ENCODE results near the gene B4GALNT4.
A peak's percentile ranks its signal among the peaks of the same experiment; 100 is the strongest.
"Not testable (repeated sequence)": the region's sequence is repeated elsewhere in the genome, so short reads cannot be mapped to it uniquely, and the experiment has no call there.

The B4GALNT4 gene

GRCh38 chr11:342328-342727, 27.0 kb upstream of the B4GALNT4 start:
- DNase-seq (no peak), ATAC-seq (replicated peaks) (no peak)
- H3K4me1 Mint-ChIP-seq (ENCODE audit: low read depth in 2 of 2) = peaks cover 4 to 6% of the 10 kb centered on the region in 2 donors
- no peaks in the 10 kb centered on the region for H3K9me3 Mint-ChIP-seq
- peak overlapping the region in 1 of 2 donors; percentile 31 for H3K4me3 Mint-ChIP-seq
- no peaks in the 10 kb centered on the region for H3K27me3 Mint-ChIP-seq
- no peaks in the 10 kb centered on the region for H3K36me3 Mint-ChIP-seq (ENCODE audit: insufficient read depth)
- peak overlapping the region in 1 of 2 donors; percentile 62 for H3K27ac Mint-ChIP-seq

- ATAC-seq (replicated peaks) = no peak
These were observed 24.3 kb upstream of the B4GALNT4 start for GRCh38 chr11:344836-345578.

GRCh38 chr11:346529-346928, 22.8 kb upstream of the B4GALNT4 start:
- peaks cover 20 to 21% of the 10 kb centered on the region in 2 donors for H3K4me1 Mint-ChIP-seq (ENCODE audit: low read depth in 2 of 2)
- H3K27ac Mint-ChIP-seq = no peak overlapping the region
- H3K9me3 Mint-ChIP-seq = no peaks in the 10 kb centered on the region
- H3K27me3 Mint-ChIP-seq = no peaks in the 10 kb centered on the region
- no peaks in the 10 kb centered on the region for H3K36me3 Mint-ChIP-seq (ENCODE audit: insufficient read depth)
- no peak overlapping the region for H3K4me3 Mint-ChIP-seq
- ATAC-seq (replicated peaks) (no peak), DNase-seq (no peak)

More at GRCh38 chr11:344836-345578, 24.3 kb upstream of the B4GALNT4 start:
- no peaks in the 10 kb centered on the region for H3K9me3 Mint-ChIP-seq
- H3K4me3 Mint-ChIP-seq = no peak overlapping the region
- no peak for DNase-seq
- no peak overlapping the region for H3K27ac Mint-ChIP-seq
- no peaks in the 10 kb centered on the region for H3K27me3 Mint-ChIP-seq
- H3K4me1 Mint-ChIP-seq (ENCODE audit: low read depth in 2 of 2) = peaks cover 7 to 9% of the 10 kb centered on the region in 2 donors
- no peaks in the 10 kb centered on the region for H3K36me3 Mint-ChIP-seq (ENCODE audit: insufficient read depth)

- not testable (repeated sequence) for DNase-seq; H3K9me3 Mint-ChIP-seq; H3K36me3 Mint-ChIP-seq (ENCODE audit: insufficient read depth); H3K27me3 Mint-ChIP-seq; ATAC-seq (replicated peaks); H3K4me3 Mint-ChIP-seq
- peaks cover 32 to 39% of the 10 kb centered on the region in 2 donors for H3K4me1 Mint-ChIP-seq (ENCODE audit: low read depth in 2 of 2)
- peak overlapping the region; percentile 50 to 83 for H3K27ac Mint-ChIP-seq
These were observed 19.9 kb upstream of the B4GALNT4 start for GRCh38 chr11:349270-349954.

- not testable (repeated sequence) for H3K27me3 Mint-ChIP-seq
- Mint-ChIP-seq H3K27ac (peak overlapping the region; percentile 50 to 83), H3K4me1 (ENCODE audit: low read depth in 2 of 2) (peaks cover 34 to 39% of the 10 kb centered on the region in 2 donors)
These were observed 19.1 kb upstream of the B4GALNT4 start for GRCh38 chr11:350033-350722.

GRCh38 chr11:350723-351255, 18.5 kb upstream of the B4GALNT4 start:
- ATAC-seq (replicated peaks) (peak; percentile 65), DNase-seq (no peak)
- Mint-ChIP-seq H3K4me3 (peak overlapping the region; percentile 59 to 60), H3K9me3 (no peaks in the 10 kb centered on the region), H3K27me3 (no peaks in the 10 kb centered on the region), H3K36me3 (ENCODE audit: insufficient read depth) (peaks cover 14% of the 10 kb centered on the region), H3K27ac (peak overlapping the region; percentile 50 to 83), H3K4me1 (ENCODE audit: low read depth in 2 of 2) (peaks cover 38 to 39% of the 10 kb centered on the region in 2 donors)

More at GRCh38 chr11:350033-350722, 19.1 kb upstream of the B4GALNT4 start:
- ATAC-seq (replicated peaks); H3K36me3 Mint-ChIP-seq (ENCODE audit: insufficient read depth); H3K9me3 Mint-ChIP-seq; DNase-seq: not testable (repeated sequence)
- H3K4me3 Mint-ChIP-seq = peak overlapping the region; percentile 59 to 60

GRCh38 chr11:351411-351810, 17.9 kb upstream of the B4GALNT4 start:
- peak overlapping the region; percentile 50 to 83 for H3K27ac Mint-ChIP-seq
- no peaks in the 10 kb centered on the region for H3K27me3 Mint-ChIP-seq
- no peaks in the 10 kb centered on the region for H3K9me3 Mint-ChIP-seq
- H3K4me3 Mint-ChIP-seq = peak overlapping the region in 1 of 2 donors; percentile 18
- ATAC-seq (replicated peaks) (no peak), DNase-seq (no peak)
- H3K4me1 Mint-ChIP-seq (ENCODE audit: low read depth in 2 of 2) = peaks cover 38 to 39% of the 10 kb centered on the region in 2 donors
- peaks cover 14% of the 10 kb centered on the region for H3K36me3 Mint-ChIP-seq (ENCODE audit: insufficient read depth)

GRCh38 chr11:352456-353031, 16.8 kb upstream of the B4GALNT4 start:
- Mint-ChIP-seq H3K27me3 (no peaks in the 10 kb centered on the region), H3K36me3 (ENCODE audit: insufficient read depth) (peaks cover 14% of the 10 kb centered on the region), H3K9me3 (no peaks in the 10 kb centered on the region), H3K4me3 (no peak overlapping the region), H3K27ac (peak overlapping the region; percentile 7 to 52), H3K4me1 (ENCODE audit: low read depth in 2 of 2) (peaks cover 38 to 39% of the 10 kb centered on the region in 2 donors)
- DNase-seq = no peak
- ATAC-seq (replicated peaks) = no peak

GRCh38 chr11:353179-353873, 16.0 kb upstream of the B4GALNT4 start:
- no peak for DNase-seq
- no peaks in the 10 kb centered on the region for H3K27me3 Mint-ChIP-seq
- peaks cover 38 to 39% of the 10 kb centered on the region in 2 donors for H3K4me1 Mint-ChIP-seq (ENCODE audit: low read depth in 2 of 2)
- H3K27ac Mint-ChIP-seq = peak overlapping the region; percentile 7 to 52
- no peak overlapping the region for H3K4me3 Mint-ChIP-seq
- peaks cover 14% of the 10 kb centered on the region for H3K36me3 Mint-ChIP-seq (ENCODE audit: insufficient read depth)
- H3K9me3 Mint-ChIP-seq = no peaks in the 10 kb centered on the region
- ATAC-seq (replicated peaks) = no peak

GRCh38 chr11:355581-356458, 13.5 kb upstream of the B4GALNT4 start:
- H3K27me3 Mint-ChIP-seq = no peaks in the 10 kb centered on the region
- peak; percentile 62 for ATAC-seq (replicated peaks)
- DNase-seq = peak; percentile 70 to 72 (median 71)
- H3K27ac Mint-ChIP-seq = peak overlapping the region; percentile 52 to 61
- peaks cover 36 to 38% of the 10 kb centered on the region in 2 donors for H3K4me1 Mint-ChIP-seq (ENCODE audit: low read depth in 2 of 2)
- H3K4me3 Mint-ChIP-seq = peak overlapping the region; percentile 58 to 61
- peaks cover 14% of the 10 kb centered on the region for H3K36me3 Mint-ChIP-seq (ENCODE audit: insufficient read depth)
- no peaks in the 10 kb centered on the region for H3K9me3 Mint-ChIP-seq

- H3K27me3 Mint-ChIP-seq = no peaks in the 10 kb centered on the region
- H3K9me3 Mint-ChIP-seq = no peaks in the 10 kb centered on the region
- peaks cover 28 to 30% of the 10 kb centered on the region in 2 donors for H3K4me1 Mint-ChIP-seq (ENCODE audit: low read depth in 2 of 2)
- no peak overlapping the region for H3K4me3 Mint-ChIP-seq
- H3K36me3 Mint-ChIP-seq (ENCODE audit: insufficient read depth) = peaks cover 14% of the 10 kb centered on the region
- DNase-seq (no peak), ATAC-seq (replicated peaks) (no peak)
- no peak overlapping the region for H3K27ac Mint-ChIP-seq
These were observed 12.7 kb upstream of the B4GALNT4 start for GRCh38 chr11:356610-357009.

GRCh38 chr11:357582-357981, 11.7 kb upstream of the B4GALNT4 start:
- Mint-ChIP-seq H3K9me3 (no peaks in the 10 kb centered on the region), H3K27me3 (no peaks in the 10 kb centered on the region), H3K36me3 (ENCODE audit: insufficient read depth) (peaks cover 14% of the 10 kb centered on the region), H3K4me1 (ENCODE audit: low read depth in 2 of 2) (peaks cover 25 to 29% of the 10 kb centered on the region in 2 donors), H3K4me3 (no peak overlapping the region), H3K27ac (no peak overlapping the region)
- no peak for ATAC-seq (replicated peaks)
- no peak for DNase-seq
